ENCODE measurements around the gene LYAR. TPM values are rescaled to one million over a fixed set of nuclear protein-coding genes. Genes with fewer than 3 reads are reported as not detected.

LYAR gene
- total and polyA plus RNA-seq, 4 experiments from 2014 or later = 59.1 to 79.8 (median 70.5) TPM

DNA sequence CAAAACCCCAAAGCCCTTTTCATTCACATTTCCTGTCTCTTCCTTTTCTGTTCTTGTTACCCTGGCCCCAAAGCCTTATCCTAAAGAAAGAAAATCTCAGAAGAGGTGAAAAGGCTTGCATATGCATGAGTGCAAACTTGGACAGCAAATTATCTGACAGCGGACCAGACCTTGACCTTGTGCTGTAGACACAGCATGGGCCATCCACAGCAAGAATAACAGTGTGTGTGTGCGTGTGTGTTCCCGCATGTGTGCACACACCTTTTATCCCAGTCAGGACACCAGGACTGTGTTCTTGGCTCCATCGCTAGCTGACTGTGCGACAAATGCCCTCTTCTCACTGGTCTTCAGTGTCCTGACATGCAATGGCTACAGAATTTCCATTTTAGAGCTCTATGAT, 35.4 kb upstream of the LYAR start:
- H3K27ac ChIP-seq (ENCODE audit: low read depth, low read length) = no peak overlapping the region
- H3K4me3 Mint-ChIP-seq = no peak overlapping the region
- H3K36me3 ChIP-seq (ENCODE audit: insufficient read depth, low read length) = peaks cover 10% of the 10 kb centered on the region
- peaks cover 10 to 24% of the 10 kb centered on the region in 2 donors for H3K36me3 Mint-ChIP-seq
- H3K9me3 Mint-ChIP-seq = no peaks in the 10 kb centered on the region
- no peak overlapping the region for H3K4me3 ChIP-seq (ENCODE audit: low read length in 2 of 2)
- H3K4me1 Mint-ChIP-seq = no peaks in the 10 kb centered on the region
- H3K9me3 ChIP-seq (ENCODE audit: control insufficient read depth in 1 of 2, low read length in 2 of 2) = no peaks in the 10 kb centered on the region
- POLR2A ChIA-PET (ENCODE audit: partially characterized antibody) = no interaction called here
- intact Hi-C loops (cut with micrococcal nuclease) = no loop called here
- CTCF ChIA-PET (ENCODE audit: partially characterized antibody) = no interaction called here
- no peak for DNase-seq
- H3K27me3 ChIP-seq (ENCODE audit: insufficient read depth, low read length) = no peaks in the 10 kb centered on the region
- no peaks in the 10 kb centered on the region for H3K27me3 Mint-ChIP-seq
- no peak overlapping the region for H3K27ac Mint-ChIP-seq
- no peaks in the 10 kb centered on the region for H3K4me1 ChIP-seq (ENCODE audit: insufficient read depth, low read length)

DNA sequence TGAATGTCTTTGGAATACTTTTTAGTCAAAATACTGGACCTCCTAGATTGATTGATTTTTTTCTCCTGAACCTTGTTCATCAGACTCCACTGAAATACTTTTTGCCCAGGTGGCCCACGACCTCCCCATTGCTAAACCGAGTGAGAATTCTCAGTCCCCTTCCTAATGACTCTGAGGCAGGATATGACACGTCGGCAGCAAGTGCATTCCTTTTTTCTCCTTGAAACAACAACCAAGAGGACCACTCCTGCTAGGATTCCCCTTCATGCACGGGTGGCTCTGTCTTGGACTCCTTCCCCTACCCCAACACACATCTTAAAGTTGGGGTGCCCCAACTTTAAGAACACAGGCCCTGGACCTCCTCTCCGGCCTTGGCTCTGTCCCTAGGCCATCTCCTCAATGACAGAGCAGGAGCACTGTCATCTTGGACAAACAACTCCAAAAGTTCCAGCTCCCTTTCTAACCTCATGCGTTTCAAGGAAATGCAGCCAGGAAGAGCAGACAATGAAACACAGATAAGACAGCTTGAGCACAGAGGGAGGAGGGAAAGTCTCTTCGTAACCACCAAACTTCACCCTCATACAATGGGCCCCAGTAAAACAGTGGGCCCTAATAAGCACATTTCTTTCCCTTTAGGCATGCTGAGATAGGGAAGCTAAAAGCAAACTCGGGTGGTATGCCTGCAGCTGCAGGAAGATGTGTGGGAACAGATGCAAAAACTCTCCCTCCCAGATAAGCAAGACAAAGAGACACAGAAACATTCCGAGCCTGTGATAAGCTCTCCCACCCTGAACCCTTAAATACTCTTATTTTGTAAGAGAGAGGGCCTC, 34.0 kb upstream of the LYAR start:
- Mint-ChIP-seq H3K4me1 (no peaks in the 10 kb centered on the region), H3K4me3 (no peak overlapping the region), H3K27me3 (no peaks in the 10 kb centered on the region), H3K36me3 (peaks cover 14 to 33% of the 10 kb centered on the region in 2 donors), H3K9me3 (no peaks in the 10 kb centered on the region), H3K27ac (peak overlapping the region in 4 of 7 donors; percentile 19 to 47 (median 34))
- DNase-seq = no peak
- ChIA-PET CTCF (ENCODE audit: partially characterized antibody) (interaction anchor here (1.3 kb wide), 1 partner anchor 68 kb away, joined by 3 read pairs; no protein-coding TSS in a partner anchor), POLR2A (ENCODE audit: partially characterized antibody) (no interaction called here)
- H3K36me3 ChIP-seq (ENCODE audit: insufficient read depth, low read length) = peaks cover 13% of the 10 kb centered on the region
- H3K27me3 ChIP-seq (ENCODE audit: insufficient read depth, low read length) = no peaks in the 10 kb centered on the region
- intact Hi-C loops (cut with micrococcal nuclease) = no loop called here
- H3K27ac ChIP-seq (ENCODE audit: low read depth, low read length) = no peak overlapping the region
- no peak overlapping the region for H3K4me3 ChIP-seq (ENCODE audit: low read length in 2 of 2)
- no peaks in the 10 kb centered on the region for H3K4me1 ChIP-seq (ENCODE audit: insufficient read depth, low read length)
- H3K9me3 ChIP-seq (ENCODE audit: control insufficient read depth in 1 of 2, low read length in 2 of 2) = no peaks in the 10 kb centered on the region

DNA sequence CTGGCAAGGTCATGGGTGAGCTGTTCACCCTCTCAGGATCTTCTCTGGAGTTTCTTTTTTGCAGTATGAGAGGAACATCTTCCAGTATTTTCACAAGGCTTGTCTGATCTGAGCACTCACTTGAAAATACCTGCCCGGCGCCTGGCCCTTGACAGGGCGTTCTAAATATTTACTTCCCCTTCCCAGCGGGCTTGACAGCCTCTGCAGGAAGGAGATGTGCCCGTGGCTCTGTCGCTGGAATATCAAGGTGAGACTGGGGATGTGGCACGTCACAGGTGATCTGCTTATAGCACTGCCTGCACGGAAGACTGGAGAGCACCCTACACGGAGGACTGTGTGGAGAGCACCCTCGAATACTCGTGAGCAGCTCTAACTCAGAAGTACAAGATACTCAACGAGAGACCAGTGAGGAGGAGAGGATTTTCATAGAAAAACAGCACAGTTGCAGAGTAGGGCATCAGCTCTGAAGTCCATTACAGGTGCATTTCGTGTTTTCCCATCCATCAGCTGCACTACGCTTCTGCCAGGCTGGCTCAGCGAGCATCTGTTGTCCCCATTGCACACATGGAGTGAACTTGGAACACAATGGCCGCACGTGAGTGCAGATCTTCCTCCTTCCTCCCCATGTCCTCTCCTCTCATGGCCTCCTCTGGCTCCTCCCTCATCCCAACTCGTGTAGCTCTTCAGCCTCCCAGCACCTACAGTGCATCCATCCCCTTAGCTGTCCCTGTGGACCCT, 32.2 kb upstream of the LYAR start:
- intact Hi-C loops (cut with micrococcal nuclease) = no loop called here
- no peaks in the 10 kb centered on the region for H3K27me3 ChIP-seq (ENCODE audit: insufficient read depth, low read length)
- ChIA-PET CTCF (ENCODE audit: partially characterized antibody) (interaction anchor here (0.7 to 1.3 kb wide), 4 partner anchors 11 to 66 kb away, joined by 3 read pairs; no protein-coding TSS in a partner anchor), POLR2A (ENCODE audit: partially characterized antibody) (no interaction called here)
- no peaks in the 10 kb centered on the region for H3K4me1 ChIP-seq (ENCODE audit: insufficient read depth, low read length)
- Mint-ChIP-seq H3K27me3 (no peaks in the 10 kb centered on the region), H3K9me3 (no peaks in the 10 kb centered on the region), H3K4me3 (no peak overlapping the region), H3K27ac (peak overlapping the region in 1 of 7 donors; percentile 29), H3K4me1 (no peaks in the 10 kb centered on the region), H3K36me3 (peaks cover 21 to 43% of the 10 kb centered on the region in 2 donors)
- H3K27ac ChIP-seq (ENCODE audit: low read depth, low read length) = no peak overlapping the region
- H3K36me3 ChIP-seq (ENCODE audit: insufficient read depth, low read length) = peaks cover 13% of the 10 kb centered on the region
- no peak for DNase-seq
- no peaks in the 10 kb centered on the region for H3K9me3 ChIP-seq (ENCODE audit: control insufficient read depth in 1 of 2, low read length in 2 of 2)
- no peak overlapping the region for H3K4me3 ChIP-seq (ENCODE audit: low read length in 2 of 2)

DNA sequence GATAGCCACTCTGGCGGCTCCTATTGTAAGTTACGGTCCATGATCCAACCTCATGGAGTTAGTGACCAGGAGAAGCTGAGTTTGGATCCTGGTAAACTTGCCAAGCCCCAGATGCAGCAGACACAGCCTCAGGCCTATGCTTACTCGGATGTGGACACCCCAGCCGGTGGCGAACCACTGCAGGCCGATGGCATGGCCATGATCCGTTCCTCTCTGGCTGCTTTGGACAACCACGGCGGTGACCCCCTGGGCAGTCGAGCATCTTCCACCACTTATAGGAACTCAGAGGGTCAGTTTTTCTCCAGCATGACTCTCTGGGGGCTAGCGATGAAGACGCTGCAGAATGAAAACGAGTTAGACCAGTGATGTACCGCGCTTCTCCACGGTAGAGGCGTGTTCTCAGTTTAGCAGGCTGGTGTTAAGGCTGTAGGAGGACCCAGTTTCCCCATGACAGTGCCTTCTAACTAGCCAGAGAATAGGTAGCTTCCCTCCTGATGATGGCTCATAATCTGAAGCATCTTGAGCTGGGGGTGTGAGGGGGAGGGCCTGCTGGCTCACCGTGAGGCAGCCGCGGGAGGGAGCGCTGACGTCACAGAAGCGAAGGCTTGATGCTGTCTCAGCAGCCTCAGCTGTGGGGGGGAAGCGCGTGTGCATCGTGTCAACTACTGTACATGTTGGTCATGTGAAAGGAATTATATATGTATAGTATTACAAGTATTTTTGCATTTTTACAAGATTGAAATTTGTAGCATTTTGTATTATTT, 31.2 kb upstream of the LYAR start:
- no peaks in the 10 kb centered on the region for H3K27me3 Mint-ChIP-seq
- no peaks in the 10 kb centered on the region for H3K9me3 Mint-ChIP-seq
- POLR2A ChIA-PET (ENCODE audit: partially characterized antibody) = no interaction called here
- Histone ChIP-seq H3K36me3 (ENCODE audit: insufficient read depth, low read length) (peaks cover 23% of the 10 kb centered on the region), H3K9me3 (ENCODE audit: control insufficient read depth in 1 of 2, low read length in 2 of 2) (no peaks in the 10 kb centered on the region), H3K27me3 (ENCODE audit: insufficient read depth, low read length) (no peaks in the 10 kb centered on the region), H3K4me1 (ENCODE audit: insufficient read depth, low read length) (no peaks in the 10 kb centered on the region), H3K27ac (ENCODE audit: low read depth, low read length) (no peak overlapping the region), H3K4me3 (ENCODE audit: low read length in 2 of 2) (no peak overlapping the region)
- no peaks in the 10 kb centered on the region for H3K4me1 Mint-ChIP-seq
- intact Hi-C loops (cut with micrococcal nuclease) = no loop called here
- no peak overlapping the region for H3K27ac Mint-ChIP-seq
- CTCF ChIA-PET (ENCODE audit: partially characterized antibody) = interaction anchor here (0.7 kb wide), 1 partner anchor 61 kb away, joined by 3 read pairs; no protein-coding TSS in a partner anchor
- peaks cover 29 to 52% of the 10 kb centered on the region in 2 donors for H3K36me3 Mint-ChIP-seq
- no peak overlapping the region for H3K4me3 Mint-ChIP-seq
- DNase-seq = no peak

DNA sequence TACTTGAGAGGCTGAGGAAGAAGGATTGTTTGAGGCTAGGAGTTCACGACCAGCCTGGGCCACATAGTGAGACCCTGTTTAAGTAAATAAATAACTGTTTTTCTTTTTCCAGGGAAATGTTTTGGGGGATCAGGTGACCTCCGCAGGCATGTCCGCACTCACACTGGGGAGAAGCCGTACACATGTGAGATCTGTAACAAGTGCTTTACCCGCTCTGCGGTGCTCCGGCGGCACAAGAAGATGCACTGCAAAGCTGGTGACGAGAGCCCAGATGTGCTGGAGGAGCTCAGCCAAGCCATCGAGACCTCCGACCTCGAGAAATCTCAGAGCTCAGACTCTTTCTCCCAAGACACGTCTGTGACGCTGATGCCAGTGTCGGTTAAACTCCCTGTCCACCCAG, 30.6 kb upstream of the LYAR start:
- H3K4me1 Mint-ChIP-seq = no peaks in the 10 kb centered on the region
- no peaks in the 10 kb centered on the region for H3K27me3 Mint-ChIP-seq
- H3K4me1 ChIP-seq (ENCODE audit: insufficient read depth, low read length) = no peaks in the 10 kb centered on the region
- H3K4me3 Mint-ChIP-seq = no peak overlapping the region
- no peaks in the 10 kb centered on the region for H3K9me3 Mint-ChIP-seq
- no peaks in the 10 kb centered on the region for H3K27me3 ChIP-seq (ENCODE audit: insufficient read depth, low read length)
- no peak overlapping the region for H3K4me3 ChIP-seq (ENCODE audit: low read length in 2 of 2)
- peaks cover 35 to 58% of the 10 kb centered on the region in 2 donors for H3K36me3 Mint-ChIP-seq
- no peak overlapping the region for H3K27ac ChIP-seq (ENCODE audit: low read depth, low read length)
- no peak for DNase-seq
- ChIA-PET CTCF (ENCODE audit: partially characterized antibody) (no interaction called here), POLR2A (ENCODE audit: partially characterized antibody) (no interaction called here)
- H3K36me3 ChIP-seq (ENCODE audit: insufficient read depth, low read length) = peaks cover 28% of the 10 kb centered on the region
- intact Hi-C loops (cut with micrococcal nuclease) = no loop called here
- H3K9me3 ChIP-seq (ENCODE audit: control insufficient read depth in 1 of 2, low read length in 2 of 2) = no peaks in the 10 kb centered on the region
- no peak overlapping the region for H3K27ac Mint-ChIP-seq

DNA sequence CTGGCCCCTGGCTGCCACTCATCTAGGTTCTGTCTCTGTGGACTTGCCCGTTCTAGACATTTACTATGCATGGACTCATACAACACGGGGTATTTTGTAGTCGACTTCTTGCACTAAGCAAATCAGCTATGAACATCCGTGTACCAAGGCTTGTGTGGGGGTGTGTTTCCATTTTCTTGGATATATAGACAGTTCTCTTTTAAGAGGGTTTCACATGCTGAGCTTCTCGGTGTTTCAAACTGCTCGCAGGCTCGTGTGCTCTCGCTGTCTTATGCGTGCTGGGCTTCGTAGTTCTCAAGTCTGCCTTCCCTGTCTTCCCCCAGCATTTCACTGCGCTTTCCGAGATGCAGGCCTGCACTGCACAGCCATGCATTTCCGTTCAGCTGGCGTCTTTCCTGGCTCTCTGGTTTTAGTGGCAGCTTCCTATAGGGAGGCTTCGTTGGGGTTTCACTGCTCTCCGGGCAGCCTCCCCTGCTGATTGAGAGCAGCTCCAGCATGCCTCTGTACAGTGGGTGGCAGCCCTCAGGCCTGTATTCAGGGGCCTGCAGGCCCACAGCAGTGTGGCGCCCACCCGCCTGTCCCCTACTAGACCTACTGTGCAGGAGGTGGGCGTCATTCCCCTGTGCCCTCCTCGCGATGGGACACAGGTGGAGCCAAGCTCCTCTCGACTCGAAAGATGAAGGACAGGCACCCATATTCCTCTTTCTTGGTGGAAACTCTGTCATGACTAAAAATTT, 27.7 kb upstream of the LYAR start:
- H3K36me3 Mint-ChIP-seq = peaks cover 53 to 76% of the 10 kb centered on the region in 2 donors
- Histone ChIP-seq H3K4me1 (ENCODE audit: insufficient read depth, low read length) (no peaks in the 10 kb centered on the region), H3K36me3 (ENCODE audit: insufficient read depth, low read length) (peaks cover 37% of the 10 kb centered on the region), H3K4me3 (ENCODE audit: low read length in 2 of 2) (no peak overlapping the region), H3K9me3 (ENCODE audit: control insufficient read depth in 1 of 2, low read length in 2 of 2) (no peaks in the 10 kb centered on the region), H3K27ac (ENCODE audit: low read depth, low read length) (no peak overlapping the region), H3K27me3 (ENCODE audit: insufficient read depth, low read length) (no peaks in the 10 kb centered on the region)
- DNase-seq = no peak
- POLR2A ChIA-PET (ENCODE audit: partially characterized antibody) = no interaction called here
- H3K4me1 Mint-ChIP-seq = no peaks in the 10 kb centered on the region
- CTCF ChIA-PET (ENCODE audit: partially characterized antibody) = interaction anchor here (1.3 kb wide), 1 partner anchor 14 kb away, joined by 3 read pairs; no protein-coding TSS in a partner anchor
- no peak overlapping the region for H3K4me3 Mint-ChIP-seq
- intact Hi-C loops (cut with micrococcal nuclease) = no loop called here
- H3K9me3 Mint-ChIP-seq = no peaks in the 10 kb centered on the region
- peak overlapping the region in 2 of 7 donors; percentile 51 to 53 for H3K27ac Mint-ChIP-seq
- H3K27me3 Mint-ChIP-seq = no peaks in the 10 kb centered on the region

All from CD4-positive, alpha-beta memory T cell (primary cell).